Neuronal stem cell (in vitro differentiated cells): ENCODE measurements around the gene ZNF570.

ENCODE experiments used
- DNase-seq: peaks from one replicate; pipeline ENCODE4 v3.0.0-alpha.2; 2013; ENCODE audit warnings: low spot score
- H2AFZ ChIP-seq: one replicate; pipeline ENCODE4 v1.6.1; 2013; ENCODE audit warnings: mild to moderate bottlenecking, low read length, inconsistent platforms
- H2AK5ac ChIP-seq: 2 replicates; pipeline ENCODE4 v1.6.1; 2013; ENCODE audit warnings: low read depth, mild to moderate bottlenecking, inconsistent platforms, low read length, moderate library complexity, mixed read lengths
- H2BK120ac ChIP-seq: 2 replicates; pipeline ENCODE4 v1.6.1; 2013; ENCODE audit warnings: low read depth, mild to moderate bottlenecking, inconsistent platforms, low read length, moderate library complexity, mixed read lengths
- H2BK12ac ChIP-seq: one replicate; pipeline ENCODE4 v1.6.1; 2013; ENCODE audit warnings: low read length, inconsistent platforms
- H2BK15ac ChIP-seq: 2 replicates; pipeline ENCODE4 v1.6.1; 2013; ENCODE audit warnings: mild to moderate bottlenecking, low read length, inconsistent platforms, mixed read lengths
- H2BK5ac ChIP-seq: one replicate; pipeline ENCODE4 v1.6.1; 2013; ENCODE audit warnings: inconsistent platforms, mild to moderate bottlenecking, low read length, moderate library complexity
- H3K14ac ChIP-seq: one replicate; pipeline ENCODE4 v1.6.1; 2013; ENCODE audit warnings: low read length, inconsistent platforms
- H3K18ac ChIP-seq: 2 replicates; pipeline ENCODE4 v1.6.1; 2013; ENCODE audit warnings: low read length, inconsistent platforms
- H3K23ac ChIP-seq: 2 replicates; pipeline ENCODE4 v1.6.1; 2013; ENCODE audit warnings: low read depth, mild to moderate bottlenecking, mixed read lengths, low read length, inconsistent platforms; ENCODE audit not compliant: poor library complexity
- H3K27ac ChIP-seq: replicated peaks from 3 replicates; pipeline ENCODE4 v1.5.1; 2013; ENCODE audit warnings: low read length, inconsistent platforms
- H3K27me3 ChIP-seq, 3 experiments: 2 replicates each; pipeline ENCODE4 v1.6.1; 2013; ENCODE audit warnings: low read length in 3 of 3, mild to moderate bottlenecking in 2 of 3, inconsistent platforms in 1 of 3, low read depth in 1 of 3, mixed read lengths in 1 of 3, moderate library complexity in 1 of 3; ENCODE audit not compliant: control insufficient read depth in 3 of 3, insufficient read depth in 3 of 3
- H3K36me3 ChIP-seq, 2 donors: replicated peaks in 1 of 2; 2 replicates each; pipeline ENCODE4 v1.6.1; 2013; ENCODE audit warnings: low read length in 2 of 2; ENCODE audit not compliant: control insufficient read depth in 2 of 2, insufficient read depth in 2 of 2
- H3K4ac ChIP-seq: 2 replicates; pipeline ENCODE4 v1.6.1; 2013; ENCODE audit warnings: inconsistent platforms, mild to moderate bottlenecking, low read length, moderate library complexity
- H3K4me1 ChIP-seq, 2 donors: 1 replicate in 1 of 2; 2 replicates in 1 of 2; pipeline ENCODE4 v1.6.1; 2013; ENCODE audit warnings: low read length in 2 of 2, low read depth in 1 of 2; ENCODE audit not compliant: control insufficient read depth in 2 of 2, insufficient read depth in 1 of 2
- H3K4me2 ChIP-seq: one replicate; pipeline ENCODE4 v1.6.1; 2013; ENCODE audit warnings: mild to moderate bottlenecking, low read length, inconsistent platforms; ENCODE audit not compliant: insufficient read depth, poor library complexity, severe bottlenecking
- H3K4me3 ChIP-seq, 2 donors: 2 replicates each; pipeline ENCODE4 v1.5.1; 2013; ENCODE audit warnings: low read length in 2 of 2, mild to moderate bottlenecking in 2 of 2, inconsistent platforms in 1 of 2, moderate library complexity in 1 of 2
- H3K79me1 ChIP-seq: one replicate; pipeline ENCODE4 v1.6.1; 2013; ENCODE audit warnings: low read depth, mild to moderate bottlenecking, inconsistent platforms, low read length, moderate library complexity
- H3K9ac ChIP-seq: one replicate; pipeline ENCODE4 v1.6.1; 2013; ENCODE audit warnings: mild to moderate bottlenecking, low read depth, low read length, inconsistent platforms; ENCODE audit not compliant: poor library complexity
- H3K9me3 ChIP-seq, 2 donors: replicated peaks in 1 of 2; 2 replicates each; pipeline versions ENCODE3 to v1.6.1; 2013; ENCODE audit warnings: low read length in 2 of 2, mild to moderate bottlenecking in 2 of 2, inconsistent platforms in 1 of 2, low read depth in 1 of 2, mixed read lengths in 1 of 2, moderate library complexity in 1 of 2; ENCODE audit not compliant: control insufficient read depth in 2 of 2, insufficient read depth in 1 of 2
- H4K8ac ChIP-seq: one replicate; pipeline ENCODE4 v1.6.1; 2013; ENCODE audit warnings: low read depth, mild to moderate bottlenecking, inconsistent platforms, low read length, moderate library complexity
- H4K91ac ChIP-seq: one replicate; pipeline ENCODE4 v1.6.1; 2013; ENCODE audit warnings: low read length, low read depth, mild to moderate bottlenecking, inconsistent platforms; ENCODE audit not compliant: poor library complexity
- WGBS, 2 donors: extraction: QIAGEN DNeasy Blood & Tissue Kit; methylation state at CpG; one replicate each; pipeline ENCODE4 v1.1.7; 2013; ENCODE audit warnings: missing lambda C conversion rate in 2 of 2, mixed read lengths in 1 of 2; ENCODE audit not compliant: insufficient read length in 2 of 2, insufficient replicate concordance in 1 of 2; ENCODE audit errors: extremely low coverage in 2 of 2; 5-methylcytosine and 5-hydroxymethylcytosine counted together

Gene ZNF570

DNA sequence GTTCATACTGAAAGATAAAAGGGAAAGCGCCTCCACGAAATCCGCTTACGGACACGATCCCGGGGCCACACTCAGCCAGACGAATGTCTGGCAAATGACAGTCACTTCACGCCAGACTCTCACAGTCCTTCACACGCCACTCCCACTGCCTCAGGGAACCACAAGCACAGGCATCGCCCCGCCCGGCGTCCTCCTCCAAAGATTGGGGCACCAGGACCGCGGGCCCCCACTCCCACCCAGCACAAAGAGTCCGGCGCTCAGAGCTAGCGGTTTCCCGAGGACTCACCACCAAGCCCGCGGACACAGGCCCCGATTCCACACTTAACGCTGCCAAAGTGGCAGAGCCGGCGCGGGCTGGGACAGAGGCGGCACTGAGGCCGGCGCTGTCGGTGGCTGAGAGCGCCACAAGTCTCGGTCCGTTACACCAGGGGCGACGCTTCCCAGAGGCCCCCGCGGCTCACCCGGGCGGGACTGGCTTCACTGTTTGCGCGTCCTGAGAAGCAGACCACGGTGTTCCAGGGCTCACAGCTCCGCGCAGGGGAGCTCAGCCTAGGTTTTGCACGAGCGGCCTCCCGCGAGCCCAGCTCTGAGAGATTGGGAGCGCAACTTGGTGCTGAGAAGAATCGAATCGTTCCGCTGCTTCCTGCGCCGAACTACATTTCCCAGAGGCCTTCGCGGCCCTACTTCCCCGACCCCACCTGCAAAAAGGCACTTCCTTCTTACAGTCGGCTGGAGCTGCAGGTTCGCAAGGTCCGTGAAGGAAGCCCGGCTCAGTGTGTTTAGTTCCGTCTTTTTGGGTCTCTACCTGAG, 2.2 kb upstream of the ZNF570 start, which contains the start of gene ZNF569:
ZNF569 (minus strand) TSS at position 647 of the 810 bp plus-strand sequence. CDS start 22,523 bp downstream, outside the sequence.
- Histone ChIP-seq H4K8ac (no peak within 1 kb of the TSS), H2BK120ac (no peak within 1 kb of the TSS), H3K27ac (peak within 1 kb of the TSS; percentile 86), H2AK5ac (no peak within 1 kb of the TSS), H3K4ac (no peak within 1 kb of the TSS), H3K4me3 (peak within 1 kb of the TSS; percentile 62 to 88), H3K4me1 (peaks cover 0 to 2% of the 10 kb centered on the region in 2 donors), H3K9me3 (peaks cover 13 to 60% of the 10 kb centered on the region in 2 donors), H3K18ac (peak within 1 kb of the TSS; percentile 97), H3K36me3 (peaks cover 8 to 49% of the 10 kb centered on the region in 2 donors), H3K9ac (peak within 1 kb of the TSS; percentile 90), H3K4me2 (peak within 1 kb of the TSS; percentile 74), H3K23ac (peak within 1 kb of the TSS; percentile 29), H2BK12ac (no peak within 1 kb of the TSS), H4K91ac (no peak within 1 kb of the TSS), H3K14ac (no peak within 1 kb of the TSS), H2AFZ (peak within 1 kb of the TSS; percentile 98), H3K79me1 (peaks cover 4% of the 10 kb centered on the region), H3K27me3 (no peaks in the 10 kb centered on the region), H2BK5ac (peak within 1 kb of the TSS; percentile 90), H2BK15ac (peak within 1 kb of the TSS; percentile 35)
- peak; percentile 87 for DNase-seq
- no CpG with 5 or more reads among the region's 62 CpGs for WGBS, 2 donors

DNA sequence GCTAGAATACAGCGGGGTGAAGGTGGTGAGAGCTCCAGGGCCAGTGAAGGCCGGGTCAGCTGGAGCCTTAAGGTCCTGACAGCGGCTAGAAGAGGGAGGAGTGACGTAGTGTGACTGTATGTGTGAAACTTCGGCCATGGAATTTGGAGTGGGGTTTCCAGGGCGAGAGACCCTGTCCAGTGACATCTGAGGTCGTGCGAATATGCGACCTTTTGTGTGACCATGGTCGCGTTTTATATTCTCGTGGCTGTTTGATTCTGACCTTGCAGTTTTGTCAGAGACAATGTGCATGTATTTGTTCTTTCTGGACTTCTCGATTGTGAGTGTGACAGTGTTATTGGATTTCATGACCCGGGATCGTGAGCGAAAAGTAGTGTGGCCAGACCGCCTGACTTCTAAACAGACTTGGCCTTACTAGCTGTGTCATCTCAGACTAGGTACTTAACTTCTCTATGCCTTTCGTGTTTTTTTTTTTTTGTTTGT, 1.5 kb upstream of the ZNF570 start:
- H2BK120ac ChIP-seq: no peak overlapping the region
- no peak overlapping the region for H3K4ac ChIP-seq
- H3K14ac ChIP-seq: no peak overlapping the region
- H3K18ac ChIP-seq: no peak overlapping the region
- peaks cover 0 to 2% of the 10 kb centered on the region in 2 donors for H3K4me1 ChIP-seq
- peak overlapping the region; percentile 98 for H2AFZ ChIP-seq
- peak overlapping the region; percentile 90 for H2BK5ac ChIP-seq
- H2AK5ac ChIP-seq: no peak overlapping the region
- H3K9me3 ChIP-seq: peaks cover 15 to 61% of the 10 kb centered on the region in 2 donors
- H4K91ac ChIP-seq: no peak overlapping the region
- H3K27ac ChIP-seq: no peak overlapping the region
- H3K27me3 ChIP-seq: no peaks in the 10 kb centered on the region
- no peak for DNase-seq
- H3K9ac ChIP-seq: no peak overlapping the region
- no peak overlapping the region for H4K8ac ChIP-seq
- H2BK15ac ChIP-seq: no peak overlapping the region
- no peak overlapping the region for H2BK12ac ChIP-seq
- peak overlapping the region; percentile 74 for H3K4me2 ChIP-seq
- H3K23ac ChIP-seq: peak overlapping the region; percentile 29
- peaks cover 8 to 48% of the 10 kb centered on the region in 2 donors for H3K36me3 ChIP-seq
- peak overlapping the region; percentile 62 to 88 for H3K4me3 ChIP-seq
- peaks cover 4% of the 10 kb centered on the region for H3K79me1 ChIP-seq
- no CpG with 5 or more reads among the region's 18 CpGs for WGBS, 2 donors

DNA sequence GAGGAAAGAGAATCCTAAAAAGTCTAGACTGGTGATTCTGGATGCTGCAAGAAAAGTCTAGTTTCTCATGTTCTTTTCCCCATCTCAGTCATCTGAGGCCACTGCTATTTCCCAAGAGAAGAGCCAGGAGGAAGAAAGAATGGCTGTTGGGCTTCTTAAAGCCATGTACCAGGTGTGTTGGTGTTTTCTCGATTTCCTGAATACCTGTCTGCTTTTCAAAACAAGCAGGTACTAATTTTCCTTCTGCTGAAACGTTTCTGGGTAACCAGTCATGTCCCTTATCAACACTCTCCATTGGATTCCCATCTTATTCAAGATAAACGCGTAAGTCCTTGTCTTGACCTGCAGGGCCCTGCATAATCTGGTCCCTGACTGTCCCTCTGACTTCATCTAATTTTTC, 1.1 kb downstream of the ZNF570 start:
- no peak overlapping the region for H3K9ac ChIP-seq
- H3K4me3 ChIP-seq: peak overlapping the region in 1 of 2 donors; percentile 83
- H2BK15ac ChIP-seq: no peak overlapping the region
- H3K4me1 ChIP-seq: peaks cover 0 to 2% of the 10 kb centered on the region in 2 donors
- no peak overlapping the region for H4K8ac ChIP-seq
- peaks cover 4% of the 10 kb centered on the region for H3K79me1 ChIP-seq
- H3K18ac ChIP-seq: no peak overlapping the region
- peak overlapping the region; percentile 99 for H2AFZ ChIP-seq
- H2BK12ac ChIP-seq: no peak overlapping the region
- no peak for DNase-seq
- H3K4me2 ChIP-seq: peak overlapping the region; percentile 75
- H2AK5ac ChIP-seq: no peak overlapping the region
- no CpG with 5 or more reads among the region's 4 CpGs for WGBS, 2 donors
- H2BK5ac ChIP-seq: no peak overlapping the region
- peaks cover 13 to 51% of the 10 kb centered on the region in 2 donors for H3K9me3 ChIP-seq
- H2BK120ac ChIP-seq: no peak overlapping the region
- no peak overlapping the region for H3K23ac ChIP-seq
- H3K27ac ChIP-seq: no peak overlapping the region
- no peak overlapping the region for H3K14ac ChIP-seq
- H3K27me3 ChIP-seq: no peaks in the 10 kb centered on the region
- H4K91ac ChIP-seq: no peak overlapping the region
- H3K36me3 ChIP-seq: peaks cover 2 to 31% of the 10 kb centered on the region in 2 donors
- H3K4ac ChIP-seq: no peak overlapping the region

DNA sequence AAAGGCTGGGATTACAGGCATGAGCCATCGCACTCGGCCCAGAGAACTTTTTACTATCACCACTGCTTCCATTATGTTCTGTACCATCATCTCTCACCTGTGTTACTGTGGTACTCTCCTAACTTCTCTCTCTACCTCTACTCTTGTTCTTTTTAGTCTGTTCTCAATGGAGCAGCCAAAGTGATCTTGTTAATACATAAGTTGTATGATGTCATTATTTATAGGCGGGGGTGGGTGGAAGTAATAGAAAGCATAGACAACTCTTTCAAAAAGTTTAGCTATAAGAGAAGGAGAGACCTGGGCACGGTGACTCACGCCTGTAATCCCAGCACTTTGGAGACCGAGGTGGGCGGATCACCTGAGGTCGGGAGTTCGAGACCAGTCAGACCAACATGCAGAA, 3.0 kb downstream of the ZNF570 start:
- Histone ChIP-seq H3K4me2 (no peak overlapping the region), H3K4ac (no peak overlapping the region), H3K9me3 (peaks cover 23 to 61% of the 10 kb centered on the region in 2 donors), H2BK15ac (no peak overlapping the region), H3K14ac (no peak overlapping the region), H2BK12ac (no peak overlapping the region), H3K4me1 (peaks cover 0 to 2% of the 10 kb centered on the region in 2 donors), H3K27ac (no peak overlapping the region), H2AK5ac (no peak overlapping the region), H3K18ac (no peak overlapping the region), H3K9ac (no peak overlapping the region), H3K23ac (no peak overlapping the region), H3K79me1 (peaks cover 4% of the 10 kb centered on the region), H3K4me3 (no peak overlapping the region), H3K27me3 (no peaks in the 10 kb centered on the region), H2BK5ac (no peak overlapping the region), H2BK120ac (no peak overlapping the region), H4K91ac (no peak overlapping the region), H2AFZ (no peak overlapping the region), H4K8ac (no peak overlapping the region), H3K36me3 (peaks cover 12 to 42% of the 10 kb centered on the region in 2 donors)
- WGBS, 2 donors: no CpG with 5 or more reads among the region's 9 CpGs
- no peak for DNase-seq
